ENCODE measurements around the gene HYLS1. TPM values are rescaled to one million over a fixed set of nuclear protein-coding genes. Genes with fewer than 3 reads are reported as not detected.
"Not testable (repeated sequence)": the region's sequence is repeated elsewhere in the genome, so short reads cannot be mapped to it uniquely, and the experiment has no call there.

HYLS1 gene
- total RNA-seq, 2 donors from 2014 or later = 5.6 to 8.2 TPM

GRCh38 chr11:125904678-125905077 lies 17.2 kb downstream of the HYLS1 start:
- Histone ChIP-seq H3K9me3 (no peaks in the 10 kb centered on the region), H3K9ac (ENCODE audit: low read depth in 2 of 2, low read length in 2 of 2) (no peak overlapping the region), H3K4me3 (no peak overlapping the region), H3K36me3 (no peaks in the 10 kb centered on the region), H3K27ac (no peak overlapping the region), H3K27me3 (peaks cover 18% of the 10 kb centered on the region), H3K4me1 (peaks cover 6% of the 10 kb centered on the region)
- DNase-seq = no peak
- intact Hi-C loops (cut with DNase I) = no loop called here
- no peak for TF ChIP-seq CTCF (IDR thresholded peaks at IDR 0.05)

- H3K9ac ChIP-seq (ENCODE audit: low read depth in 2 of 2, low read length in 2 of 2) = no peak overlapping the region
- intact Hi-C loops (cut with DNase I) = no loop called here
- no peak for TF ChIP-seq CTCF (IDR thresholded peaks at IDR 0.05)
- H3K36me3 ChIP-seq = no peaks in the 10 kb centered on the region
- no peak overlapping the region for H3K4me3 ChIP-seq
- no peak overlapping the region for H3K27ac ChIP-seq
- no peaks in the 10 kb centered on the region for H3K9me3 ChIP-seq
- H3K4me1 ChIP-seq = no peaks in the 10 kb centered on the region
- H3K27me3 ChIP-seq = peaks cover 4% of the 10 kb centered on the region
- no peak for DNase-seq
Observed at GRCh38 chr11:125910226-125910849, 22.9 kb downstream of the HYLS1 start.

GRCh38 chr11:125914601-125915000 lies 27.1 kb downstream of the HYLS1 start:
- H3K9ac ChIP-seq (ENCODE audit: low read depth in 2 of 2, low read length in 2 of 2); H3K4me3 ChIP-seq; H3K27me3 ChIP-seq; intact Hi-C loops (cut with DNase I); H3K9me3 ChIP-seq; DNase-seq; H3K27ac ChIP-seq; H3K36me3 ChIP-seq; H3K4me1 ChIP-seq: not testable (repeated sequence)

DNA sequence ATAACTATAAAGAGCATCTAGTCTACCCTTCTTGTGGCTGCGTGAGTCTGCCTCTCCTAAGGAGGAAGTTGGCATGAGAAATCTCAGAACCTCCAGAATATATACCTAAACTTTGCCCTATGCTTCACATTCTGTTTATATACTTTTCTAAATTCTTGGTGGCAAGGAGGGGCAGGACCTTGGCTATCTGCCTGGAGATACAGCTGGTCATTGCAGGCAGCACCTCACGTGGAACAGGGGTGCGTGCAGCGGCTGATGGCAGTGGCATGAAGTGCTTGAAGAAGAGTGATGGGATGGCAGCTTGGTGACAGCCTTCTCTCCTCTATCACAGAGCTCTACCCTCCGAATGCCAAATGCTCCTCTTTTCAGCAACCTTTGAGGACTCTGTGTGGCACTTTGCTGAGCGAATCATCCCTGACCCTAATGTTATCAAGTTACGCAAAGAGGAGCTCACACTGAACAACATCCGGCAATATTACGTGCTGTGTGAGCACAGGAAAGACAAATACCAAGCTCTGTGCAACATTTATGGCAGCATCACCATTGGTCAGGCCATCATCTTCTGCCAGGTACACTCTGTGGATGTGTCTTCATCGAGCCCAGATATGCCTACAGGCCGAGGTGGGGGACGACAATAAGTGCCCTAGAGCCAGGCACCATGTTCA lies 29.3 kb downstream of the HYLS1 start:
- peak; percentile 85 for DNase-seq
- Histone ChIP-seq H3K9me3 (no peaks in the 10 kb centered on the region), H3K27ac (no peak overlapping the region), H3K4me3 (no peak overlapping the region), H3K36me3 (no peaks in the 10 kb centered on the region), H3K4me1 (no peaks in the 10 kb centered on the region), H3K27me3 (no peaks in the 10 kb centered on the region), H3K9ac (ENCODE audit: low read depth in 2 of 2, low read length in 2 of 2) (peak overlapping the region in 1 of 2 donors; percentile 28)
- TF ChIP-seq CTCF (IDR thresholded peaks at IDR 0.05) = no peak
- intact Hi-C loops (cut with DNase I) = no loop called here

- Histone ChIP-seq H3K27ac (no peak overlapping the region), H3K36me3 (no peaks in the 10 kb centered on the region), H3K9ac (ENCODE audit: low read depth in 2 of 2, low read length in 2 of 2) (no peak overlapping the region), H3K9me3 (no peaks in the 10 kb centered on the region), H3K27me3 (no peaks in the 10 kb centered on the region), H3K4me3 (no peak overlapping the region), H3K4me1 (no peaks in the 10 kb centered on the region)
- DNase-seq = no peak
- intact Hi-C loops (cut with DNase I) = no loop called here
- no peak for TF ChIP-seq CTCF (IDR thresholded peaks at IDR 0.05)
Observed at GRCh38 chr11:125918140-125918840, 30.8 kb downstream of the HYLS1 start.

- H3K36me3 ChIP-seq = no peaks in the 10 kb centered on the region
- no peaks in the 10 kb centered on the region for H3K4me1 ChIP-seq
- intact Hi-C loops (cut with DNase I) = no loop called here
- H3K27me3 ChIP-seq = no peaks in the 10 kb centered on the region
- no peak for TF ChIP-seq CTCF (IDR thresholded peaks at IDR 0.05)
- no peak overlapping the region for H3K9ac ChIP-seq (ENCODE audit: low read depth in 2 of 2, low read length in 2 of 2)
- H3K4me3 ChIP-seq = no peak overlapping the region
- H3K9me3 ChIP-seq = no peaks in the 10 kb centered on the region
- DNase-seq = peak; percentile 46
- no peak overlapping the region for H3K27ac ChIP-seq
Observed at GRCh38 chr11:125921042-125921441, 33.6 kb downstream of the HYLS1 start.
